Retinal pigment epithelial cell (primary cell): ENCODE results near the gene PPP2R1B.

Source experiments
- DNase-seq: peaks from one replicate; pipeline ENCODE4 v3.0.0-alpha.2; 2010; ENCODE audit warnings: low read depth
- H3K4me3 ChIP-seq: 2 replicates; pipeline ENCODE4 v1.5.1; 2011; ENCODE audit warnings: mild to moderate bottlenecking, low read length, control low read depth, moderate library complexity
- CTCF ChIP-seq: conservative IDR thresholded peaks from 2 replicates; pipeline ENCODE4 v1.5.1; 2011; ENCODE audit warnings: low read depth, low read length, control low read depth, inconsistent platforms

PPP2R1B gene

GRCh38 chr11:111808834-111809233 is 42.6 kb upstream of the PPP2R1B start:
- TF ChIP-seq CTCF: no peak
- no peak for DNase-seq
- no peak overlapping the region for H3K4me3 ChIP-seq

- TF ChIP-seq CTCF: no peak
- DNase-seq: no peak
- no peak overlapping the region for H3K4me3 ChIP-seq
Measured at GRCh38 chr11:111808063-111808588, 41.9 kb upstream of the PPP2R1B start.

GRCh38 chr11:111807076-111807475 is 40.9 kb upstream of the PPP2R1B start:
- TF ChIP-seq CTCF: no peak
- H3K4me3 ChIP-seq: no peak overlapping the region
- no peak for DNase-seq

DNA sequence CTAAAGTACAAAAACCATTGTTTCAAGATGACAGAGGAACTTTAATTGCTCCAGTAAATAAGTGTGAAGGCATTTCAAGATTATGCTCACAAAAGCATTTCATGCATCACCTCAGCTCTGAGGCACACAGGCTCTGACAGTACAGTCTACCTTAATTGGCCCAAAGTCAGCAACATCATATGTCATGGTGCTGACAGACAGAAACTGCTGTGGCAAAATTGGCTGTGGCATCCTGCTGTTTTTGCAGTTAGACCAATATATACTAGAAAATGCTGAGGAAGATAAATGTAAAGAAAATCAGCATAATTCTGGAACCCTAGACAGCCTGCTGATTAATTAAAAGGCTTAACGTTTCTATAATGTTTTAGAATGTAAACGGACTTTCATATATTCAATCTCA is 34.9 kb upstream of the PPP2R1B start:
- DNase-seq: peak; percentile 89
- H3K4me3 ChIP-seq: no peak overlapping the region
- TF ChIP-seq CTCF: no peak

DNA sequence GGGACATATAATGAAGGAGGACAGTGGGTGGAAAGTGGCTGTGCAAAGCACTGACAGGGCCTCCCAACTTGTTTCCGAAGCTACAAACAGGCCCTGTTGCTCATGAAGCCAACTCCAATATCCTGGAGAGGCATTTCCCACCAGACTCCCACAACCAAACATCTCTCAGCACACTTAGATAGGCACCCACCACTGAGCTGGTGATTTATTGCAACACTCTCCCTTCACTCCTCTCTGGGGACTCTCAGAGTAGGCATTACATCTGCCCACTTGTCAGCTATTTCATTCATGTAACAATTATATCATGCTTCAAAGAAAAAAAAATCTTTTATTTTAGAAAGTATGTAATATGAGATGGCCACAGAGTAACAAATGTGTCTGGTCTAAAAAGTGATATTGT is 32.1 kb upstream of the PPP2R1B start:
- H3K4me3 ChIP-seq: no peak overlapping the region
- TF ChIP-seq CTCF: no peak
- no peak for DNase-seq

DNA sequence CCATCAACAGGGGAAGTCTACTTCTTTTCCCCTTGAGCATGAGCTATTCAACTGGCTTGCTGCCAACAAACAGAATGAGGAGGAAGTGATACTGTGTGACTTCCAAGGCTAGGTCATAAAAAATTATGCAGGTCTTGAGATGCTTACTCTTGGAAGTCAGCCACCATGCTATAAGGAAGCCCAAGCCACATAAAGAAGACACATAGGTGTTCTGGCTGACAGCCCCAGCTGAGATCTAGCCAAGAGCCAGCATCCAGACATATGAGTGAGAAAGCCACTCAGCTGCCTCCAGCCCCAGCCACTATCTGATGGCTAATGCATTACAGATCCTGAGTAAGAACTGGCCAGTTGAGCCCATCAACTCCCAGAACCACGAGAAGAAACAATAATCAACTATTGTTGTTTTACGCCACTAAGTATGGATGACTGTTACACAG is 31.0 kb upstream of the PPP2R1B start:
- DNase-seq: no peak
- TF ChIP-seq CTCF: no peak
- H3K4me3 ChIP-seq: no peak overlapping the region

- no peak for TF ChIP-seq CTCF
- no peak overlapping the region for H3K4me3 ChIP-seq
- DNase-seq: no peak
Measured at GRCh38 chr11:111796696-111797095, 30.5 kb upstream of the PPP2R1B start.
